Activated CD8-positive, alpha-beta T cell treated with anti-CD3 and anti-CD28 coated beads for 36 hours (primary cell): Measurements from ENCODE around the gene TDRD12. TPM values are rescaled to one million over a fixed set of nuclear protein-coding genes. Genes with fewer than 3 reads are reported as not detected.
"Not testable (repeated sequence)": the region's sequence is repeated elsewhere in the genome, so short reads cannot be mapped to it uniquely, and the experiment has no call there.

Source experiments
- ATAC-seq: fragments of 200-7000 bp; cut with Tn5 transposase; one replicate; pipeline ENCODE4 v1.10.0; 2021; ENCODE audit warnings: mild to moderate bottlenecking, moderate library complexity
- CTCF ChIA-PET: fragments of 350-600 bp; sonication (Branson Sonifier 250); formaldehyde crosslinking; loops from one replicate; lab custom pipeline; 2021; ENCODE audit warnings: antibody characterized with exemption; lab: Charles Lee
- POLR2A ChIA-PET: fragments of 350-600 bp; sonication (Branson Sonifier 250); formaldehyde crosslinking; loops from one replicate; lab custom pipeline; 2021; ENCODE audit warnings: antibody characterized with exemption; lab: Charles Lee
- DNase-seq: peaks from one replicate; pipeline ENCODE4 v3.0.0-alpha.2; 2020
- H3K27ac Mint-ChIP-seq: one replicate; pipeline ENCODE4 v1.8.0; 2021; ENCODE audit warnings: mild to moderate bottlenecking, mixed read lengths
- H3K27me3 Mint-ChIP-seq: one replicate; pipeline ENCODE4 v1.8.0; 2021; ENCODE audit warnings: mixed read lengths
- H3K36me3 Mint-ChIP-seq: one replicate; pipeline ENCODE4 v1.8.0; 2021; ENCODE audit warnings: low read depth, mixed read lengths
- H3K4me1 Mint-ChIP-seq: one replicate; pipeline ENCODE4 v1.8.0; 2021; ENCODE audit warnings: low read depth, mixed read lengths
- H3K4me3 Mint-ChIP-seq: one replicate; pipeline ENCODE4 v1.8.0; 2021; ENCODE audit warnings: mild to moderate bottlenecking, moderate library complexity, mixed read lengths
- H3K9me3 Mint-ChIP-seq: one replicate; pipeline ENCODE4 v1.8.0; 2021; ENCODE audit warnings: mixed read lengths
- CTCF ChIP-seq: fragments of 200-600 bp; IDR thresholded peaks from one replicate; pipeline ENCODE4 v1.8.0; 2022; ENCODE audit warnings: antibody characterized with exemption, mild to moderate bottlenecking
- intact Hi-C: fragments of 100-400 bp; cut with micrococcal nuclease; formaldehyde crosslinking; loops from one replicate; pipeline ENCODE4 v1.10.0; 2022
- total RNA-seq, 2 experiments: library from RNA; stranded (reverse); gene quantifications; one replicate each; pipeline ENCODE4 v1.2.3, GENCODE V29; 2021

TDRD12 gene
- total RNA-seq, 2 experiments from 2014 or later, result 0.13 TPM; not detected in 1

GRCh38 chr19:32748948-32749347 is 29.4 kb downstream of the TDRD12 start:
- CTCF ChIA-PET, result interaction anchor here (1.1 kb wide), 2 partner anchors 23 to 37 kb away, joined by 3 read pairs; no protein-coding TSS in a partner anchor

GRCh38 chr19:32749361-32749760 is 29.8 kb downstream of the TDRD12 start:
- Mint-ChIP-seq H3K27me3 (peaks cover 16% of the 10 kb centered on the region), H3K4me3 (no peak overlapping the region), H3K36me3 (no peaks in the 10 kb centered on the region), H3K9me3 (no peaks in the 10 kb centered on the region), H3K27ac (no peak overlapping the region), H3K4me1 (peaks cover 14% of the 10 kb centered on the region)
- DNase-seq (no peak), ATAC-seq (no peak)
- ChIA-PET CTCF (no interaction called here), POLR2A (no interaction called here)
- intact Hi-C loops, result no loop called here
- no peak for TF ChIP-seq CTCF

More at GRCh38 chr19:32748948-32749347, 29.4 kb downstream of the TDRD12 start:
- Mint-ChIP-seq H3K36me3 (no peaks in the 10 kb centered on the region), H3K4me3 (no peak overlapping the region), H3K9me3 (no peaks in the 10 kb centered on the region), H3K27me3 (peaks cover 16% of the 10 kb centered on the region), H3K27ac (no peak overlapping the region), H3K4me1 (peaks cover 14% of the 10 kb centered on the region)
- intact Hi-C loops, result no loop called here
- POLR2A ChIA-PET, result no interaction called here
- no peak for TF ChIP-seq CTCF
- no peak for ATAC-seq
- DNase-seq, result no peak

- DNase-seq, result no peak
- intact Hi-C loops, result no loop called here
- ATAC-seq, result no peak
- TF ChIP-seq CTCF, result no peak
- no peak overlapping the region for H3K4me3 Mint-ChIP-seq
- peaks cover 10% of the 10 kb centered on the region for H3K4me1 Mint-ChIP-seq
- H3K9me3 Mint-ChIP-seq, result no peaks in the 10 kb centered on the region
- no peaks in the 10 kb centered on the region for H3K36me3 Mint-ChIP-seq
- H3K27me3 Mint-ChIP-seq, result peaks cover 23% of the 10 kb centered on the region
- CTCF ChIA-PET, result no interaction called here
- H3K27ac Mint-ChIP-seq, result no peak overlapping the region
- POLR2A ChIA-PET, result no interaction called here
Measured at GRCh38 chr19:32750441-32751055, 31.0 kb downstream of the TDRD12 start.

GRCh38 chr19:32751066-32751465 is 31.5 kb downstream of the TDRD12 start:
- CTCF ChIA-PET, result no interaction called here
- ATAC-seq (no peak), DNase-seq (no peak)
- H3K27ac Mint-ChIP-seq, result no peak overlapping the region
- no peaks in the 10 kb centered on the region for H3K36me3 Mint-ChIP-seq
- H3K27me3 Mint-ChIP-seq, result peaks cover 27% of the 10 kb centered on the region
- no peak overlapping the region for H3K4me3 Mint-ChIP-seq
- intact Hi-C loops, result no loop called here
- peaks cover 10% of the 10 kb centered on the region for H3K4me1 Mint-ChIP-seq
- H3K9me3 Mint-ChIP-seq, result no peaks in the 10 kb centered on the region
- POLR2A ChIA-PET, result no interaction called here
- no peak for TF ChIP-seq CTCF

GRCh38 chr19:32757189-32757588 is 37.6 kb downstream of the TDRD12 start:
- H3K9me3 Mint-ChIP-seq, result no peaks in the 10 kb centered on the region
- TF ChIP-seq CTCF, result no peak
- H3K4me1 Mint-ChIP-seq, result peaks cover 6% of the 10 kb centered on the region
- ChIA-PET CTCF (no interaction called here), POLR2A (interaction anchor here (0.6 kb wide), 1 partner anchor 24 kb away, joined by 3 read pairs; no protein-coding TSS in a partner anchor)
- H3K36me3 Mint-ChIP-seq, result no peaks in the 10 kb centered on the region
- H3K27me3 Mint-ChIP-seq, result peaks cover 24% of the 10 kb centered on the region
- intact Hi-C loops, result no loop called here
- no peak for DNase-seq
- no peak for ATAC-seq
- H3K27ac Mint-ChIP-seq, result no peak overlapping the region
- H3K4me3 Mint-ChIP-seq, result no peak overlapping the region

- H3K36me3 Mint-ChIP-seq, H3K9me3 Mint-ChIP-seq, ATAC-seq, intact Hi-C loops, H3K4me1 Mint-ChIP-seq, CTCF ChIA-PET, H3K27me3 Mint-ChIP-seq, H3K27ac Mint-ChIP-seq, H3K4me3 Mint-ChIP-seq, DNase-seq: not testable (repeated sequence)
- POLR2A ChIA-PET, result interaction anchor here (0.7 kb wide), 1 partner anchor 52 kb away, joined by 3 read pairs; no protein-coding TSS in a partner anchor
Measured at GRCh38 chr19:32765365-32765764, 45.8 kb downstream of the TDRD12 start.
